Retinal pigment epithelial cell (primary cell): ENCODE results near the gene C1QL1.

Experiments
- DNase-seq: peaks from one replicate; pipeline ENCODE4 v3.0.0-alpha.2; 2010; ENCODE audit warnings: low read depth
- H3K4me3 ChIP-seq: 2 replicates; pipeline ENCODE4 v1.5.1; 2011; ENCODE audit warnings: mild to moderate bottlenecking, low read length, control low read depth, moderate library complexity
- TF ChIP-seq, protein P1 (sequence below): conservative IDR thresholded peaks from 2 replicates; pipeline ENCODE4 v1.5.1; 2011; ENCODE audit warnings: low read depth, low read length, control low read depth, inconsistent platforms

The C1QL1 gene

DNA sequence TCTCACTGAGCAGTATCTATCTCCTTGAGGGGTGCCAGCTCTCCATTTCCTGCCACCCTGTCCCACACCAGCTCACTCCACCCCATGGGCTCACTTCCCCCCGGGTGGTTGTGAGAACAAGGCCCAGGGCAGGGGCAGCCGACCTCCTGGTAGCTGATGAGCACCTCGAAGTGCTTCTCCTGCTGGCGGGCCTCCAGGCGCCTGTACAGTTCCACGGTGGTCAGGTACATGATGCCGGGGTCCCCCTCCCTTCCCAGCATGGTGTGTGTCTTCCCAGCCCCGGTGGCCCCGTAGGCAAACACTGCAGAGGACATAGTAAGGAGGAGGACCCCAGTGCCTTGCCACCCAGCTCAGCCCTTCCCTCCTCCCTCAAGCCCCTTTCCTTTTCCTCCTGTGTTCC is 33.0 kb downstream of the C1QL1 start:
- H3K4me3 ChIP-seq: no peak overlapping the region
- TF ChIP-seq, protein P1, sequence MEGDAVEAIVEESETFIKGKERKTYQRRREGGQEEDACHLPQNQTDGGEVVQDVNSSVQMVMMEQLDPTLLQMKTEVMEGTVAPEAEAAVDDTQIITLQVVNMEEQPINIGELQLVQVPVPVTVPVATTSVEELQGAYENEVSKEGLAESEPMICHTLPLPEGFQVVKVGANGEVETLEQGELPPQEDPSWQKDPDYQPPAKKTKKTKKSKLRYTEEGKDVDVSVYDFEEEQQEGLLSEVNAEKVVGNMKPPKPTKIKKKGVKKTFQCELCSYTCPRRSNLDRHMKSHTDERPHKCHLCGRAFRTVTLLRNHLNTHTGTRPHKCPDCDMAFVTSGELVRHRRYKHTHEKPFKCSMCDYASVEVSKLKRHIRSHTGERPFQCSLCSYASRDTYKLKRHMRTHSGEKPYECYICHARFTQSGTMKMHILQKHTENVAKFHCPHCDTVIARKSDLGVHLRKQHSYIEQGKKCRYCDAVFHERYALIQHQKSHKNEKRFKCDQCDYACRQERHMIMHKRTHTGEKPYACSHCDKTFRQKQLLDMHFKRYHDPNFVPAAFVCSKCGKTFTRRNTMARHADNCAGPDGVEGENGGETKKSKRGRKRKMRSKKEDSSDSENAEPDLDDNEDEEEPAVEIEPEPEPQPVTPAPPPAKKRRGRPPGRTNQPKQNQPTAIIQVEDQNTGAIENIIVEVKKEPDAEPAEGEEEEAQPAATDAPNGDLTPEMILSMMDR: no peak
- no peak for DNase-seq

- no peak overlapping the region for H3K4me3 ChIP-seq
- TF ChIP-seq, protein P1: no peak
- no peak for DNase-seq
Measured at GRCh38 chr17:44934745-44935105, 33.4 kb downstream of the C1QL1 start.

DNA sequence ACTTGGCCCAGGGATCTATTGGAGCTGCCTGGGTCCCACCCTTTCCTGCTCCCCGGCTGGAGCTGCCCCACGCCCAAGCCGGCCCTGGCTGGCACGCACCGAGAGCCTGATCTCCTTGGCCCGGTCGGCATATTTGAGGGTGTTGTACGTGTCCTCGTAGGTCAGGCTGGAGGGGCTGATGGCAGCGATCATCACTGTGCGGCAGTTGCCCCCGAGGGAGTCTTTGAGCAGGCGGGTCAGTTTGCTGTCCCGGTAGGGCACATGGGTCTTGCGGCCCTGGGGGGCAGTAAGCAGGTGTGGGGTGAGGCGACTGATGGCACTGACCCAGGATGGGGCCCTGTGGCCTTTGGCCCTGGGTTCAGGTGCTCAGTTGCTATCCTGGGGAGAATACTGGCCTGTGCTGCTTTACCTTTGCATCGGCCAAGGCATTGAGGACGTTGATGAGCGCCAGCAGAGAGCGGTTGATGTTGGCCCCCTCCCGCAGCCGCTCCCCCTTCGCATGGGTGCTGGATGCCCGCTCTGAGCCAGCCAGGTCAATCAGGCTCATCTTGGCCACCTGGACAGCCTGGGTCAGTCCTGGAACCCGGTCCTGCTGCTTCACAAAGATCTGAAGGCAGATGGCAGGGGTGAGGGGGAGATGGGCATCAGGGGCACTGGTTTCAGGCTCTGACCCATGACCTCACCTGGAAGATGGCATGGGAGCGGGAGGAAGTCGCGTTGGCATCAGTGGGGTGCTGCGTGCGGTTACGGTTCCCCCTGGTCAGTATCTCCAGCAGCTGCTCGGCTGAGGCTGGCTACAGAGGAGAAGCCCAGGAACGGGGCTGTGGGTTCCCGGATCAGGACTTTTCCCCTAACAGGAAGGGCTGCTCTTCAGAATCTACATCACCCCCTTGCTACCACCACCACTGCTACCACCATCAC is 34.0 kb downstream of the C1QL1 start:
- no peak for DNase-seq
- TF ChIP-seq, protein P1: no peak
- no peak overlapping the region for H3K4me3 ChIP-seq

DNA sequence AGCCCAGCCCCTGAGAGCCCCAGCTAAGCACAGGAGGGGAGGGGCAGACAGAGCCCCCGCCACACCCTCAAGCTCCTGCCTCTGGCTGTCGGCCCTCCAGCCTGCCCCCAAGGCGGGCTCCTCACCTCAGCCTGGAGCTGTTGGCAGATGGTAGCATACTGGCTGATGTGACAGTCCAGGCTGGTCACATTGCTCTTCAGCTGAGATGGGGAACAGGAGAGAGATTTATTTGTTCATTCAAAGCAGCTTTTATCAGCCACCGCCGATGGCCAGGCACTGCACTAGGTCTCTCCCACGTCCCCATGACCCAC is 35.4 kb downstream of the C1QL1 start:
- DNase-seq: no peak
- TF ChIP-seq, protein P1: no peak
- no peak overlapping the region for H3K4me3 ChIP-seq

- no peak for DNase-seq
- TF ChIP-seq, protein P1: no peak
- no peak overlapping the region for H3K4me3 ChIP-seq
Measured at GRCh38 chr17:44932096-44932786, 35.9 kb downstream of the C1QL1 start.

GRCh38 chr17:44931376-44931775 is 36.7 kb downstream of the C1QL1 start:
- DNase-seq: no peak
- H3K4me3 ChIP-seq: no peak overlapping the region
- TF ChIP-seq, protein P1: no peak

DNA sequence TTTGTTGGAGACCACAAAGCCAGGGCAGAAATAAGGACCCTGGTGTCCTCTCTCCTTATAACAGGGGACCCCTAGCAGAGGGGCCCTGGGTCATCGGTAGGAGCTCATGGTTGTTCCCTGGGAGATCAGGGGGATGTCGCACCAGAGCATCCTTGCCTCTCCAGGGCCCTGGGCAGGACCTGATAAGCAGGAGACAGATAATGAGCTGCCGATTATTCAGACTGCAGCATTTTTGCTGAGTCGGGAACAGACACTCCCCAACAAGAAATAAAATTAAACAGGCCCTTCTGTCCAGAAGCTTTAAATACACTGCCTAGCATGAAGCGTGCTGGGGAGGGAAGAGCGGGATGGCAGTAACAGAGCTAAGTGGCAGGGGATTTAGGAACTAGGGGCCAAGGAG is 37.4 kb downstream of the C1QL1 start:
- H3K4me3 ChIP-seq: no peak overlapping the region
- TF ChIP-seq, protein P1: no peak
- no peak for DNase-seq
